Stimulated activated CD4-positive, alpha-beta T cell treated with anti-CD3 and anti-CD28 coated beads, Interleukin-2, amount 100 ng/mL, for 48 hours (primary cell): ENCODE results near the gene WDR82.

Experiments
- DNase-seq, 2 donors: peaks; one replicate each; pipeline ENCODE4 v3.0.0-alpha.2; 2020

WDR82 gene

GRCh38 chr3:52306978-52307377 is 28.5 kb upstream of the WDR82 start:
- no peak for DNase-seq

GRCh38 chr3:52305926-52306325 is 27.5 kb upstream of the WDR82 start:
- no peak for DNase-seq

DNA sequence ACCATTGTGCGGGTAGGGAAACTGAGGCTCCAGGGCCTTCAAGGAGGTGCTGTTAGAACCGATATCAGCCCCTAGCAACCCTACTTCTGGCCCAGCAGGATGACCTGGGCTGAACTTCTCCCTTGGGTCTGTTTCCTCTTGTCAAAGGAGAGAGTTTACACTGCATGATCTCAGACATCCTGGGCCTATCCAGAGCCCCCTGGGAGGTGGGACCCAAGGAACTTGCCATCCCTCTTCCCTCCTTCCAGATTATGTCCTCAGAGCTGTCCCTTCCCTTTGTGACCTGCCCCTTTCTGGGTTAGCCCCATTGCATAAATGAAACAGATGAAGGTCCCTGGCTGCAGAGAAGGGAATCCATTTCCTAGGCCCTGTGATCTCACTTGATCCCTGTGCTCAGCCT is 25.4 kb upstream of the WDR82 start:
- no peak for DNase-seq

DNA sequence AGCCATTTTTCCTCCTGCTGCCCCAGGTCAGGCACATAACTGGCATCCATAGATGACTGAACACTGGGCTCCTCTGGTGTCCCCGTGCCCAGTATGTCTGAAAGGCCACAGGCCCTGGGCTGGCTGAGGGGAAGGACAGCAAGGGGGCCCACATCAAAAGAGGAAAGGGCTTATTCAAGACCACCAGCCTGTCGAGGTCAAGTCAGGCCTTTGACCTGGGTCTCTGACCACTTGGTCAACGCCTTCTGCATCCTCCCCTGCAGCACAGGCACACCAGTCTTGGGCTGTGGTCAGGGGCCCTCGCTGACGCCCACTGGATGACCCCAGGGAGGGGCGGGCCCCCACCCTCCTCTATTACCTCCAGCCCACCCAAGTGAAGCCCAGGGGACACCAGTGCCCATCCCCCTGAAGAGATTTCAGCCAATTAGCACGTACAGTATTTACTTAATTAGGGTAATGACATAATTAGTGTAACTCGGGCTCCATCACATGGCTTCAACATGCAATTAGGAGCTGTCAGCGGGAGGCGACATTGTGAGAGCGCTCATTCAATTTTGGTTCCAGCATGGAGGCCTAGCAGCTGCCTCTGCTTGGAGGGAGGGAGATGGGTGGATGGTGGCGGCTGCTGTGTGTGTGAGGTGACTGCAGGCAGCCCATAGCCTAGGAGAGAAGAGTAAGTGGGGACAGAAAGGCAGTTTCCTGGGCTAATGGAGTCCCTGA is 24.1 kb upstream of the WDR82 start:
- DNase-seq = no peak

DNA sequence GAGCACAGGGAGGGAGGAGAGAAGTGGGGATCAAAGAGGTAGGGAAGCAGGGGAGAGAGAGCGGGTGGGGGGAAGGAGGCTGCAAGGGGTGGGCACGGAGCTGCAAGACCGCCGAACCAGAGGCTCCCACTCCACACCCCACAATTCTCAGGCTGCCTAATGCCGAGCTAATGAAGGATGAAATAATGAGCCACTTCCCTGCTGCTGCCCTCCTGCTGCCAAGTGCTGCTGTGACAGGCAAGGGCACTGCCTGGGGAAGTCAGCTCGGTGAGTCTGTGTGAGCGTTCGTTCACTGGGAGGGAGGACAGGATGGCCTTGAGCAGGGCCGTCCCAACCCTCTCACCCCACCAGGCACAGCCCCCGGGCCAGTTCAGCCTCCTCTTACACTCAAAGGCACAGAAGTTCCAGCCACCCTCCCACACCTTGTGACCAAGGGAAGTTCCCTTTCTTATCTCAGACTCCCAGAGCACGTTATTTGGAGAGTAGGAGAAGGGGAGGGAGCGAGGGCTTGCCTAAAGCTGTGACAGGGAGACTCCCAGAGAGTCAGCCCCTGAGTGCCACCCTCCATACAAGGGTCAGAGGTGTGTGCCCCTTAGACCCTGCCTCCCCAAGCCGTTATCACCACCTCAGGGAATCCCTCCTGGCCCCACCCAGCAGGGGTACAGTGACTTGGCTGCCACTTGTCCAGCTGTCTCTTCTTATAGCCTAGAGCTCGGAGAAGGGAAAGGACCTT is 21.6 kb upstream of the WDR82 start:
- no peak for DNase-seq

DNA sequence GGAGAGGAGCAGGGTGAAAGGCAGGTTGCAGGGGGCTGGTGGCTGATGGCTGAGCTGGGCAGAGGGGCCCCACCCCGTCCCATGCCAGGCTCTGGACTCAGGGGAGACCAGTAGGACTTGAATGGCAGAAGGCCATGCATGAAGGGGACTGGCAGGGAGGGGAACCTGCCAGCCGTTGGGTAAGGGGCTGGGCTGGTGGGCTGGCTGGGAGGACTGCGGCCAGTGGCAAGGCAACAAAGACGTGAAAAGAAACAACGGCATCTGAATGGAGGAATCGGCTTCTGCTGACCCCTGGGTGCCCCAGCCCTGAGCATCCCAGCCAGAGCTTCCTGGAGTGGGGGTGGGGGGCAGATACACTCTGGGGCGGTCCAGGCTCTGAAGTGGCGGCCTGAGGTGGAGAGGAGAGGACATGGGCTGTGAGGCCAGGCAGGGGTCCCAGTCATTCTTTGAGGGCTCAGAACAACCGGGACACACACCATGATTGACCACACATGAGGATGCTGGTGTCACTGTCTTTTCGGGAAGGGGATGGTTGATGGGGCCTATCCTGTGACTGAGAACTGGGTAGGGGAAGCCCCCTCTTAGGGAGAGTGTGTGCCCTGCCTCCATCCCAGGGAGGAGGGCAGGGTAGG is 20.9 kb upstream of the WDR82 start:
- no peak for DNase-seq

GRCh38 chr3:52298149-52299098 is 20.0 kb upstream of the WDR82 start:
- no peak for DNase-seq

- DNase-seq = no peak
Measured at GRCh38 chr3:52297242-52298148, 19.0 kb upstream of the WDR82 start.

DNA sequence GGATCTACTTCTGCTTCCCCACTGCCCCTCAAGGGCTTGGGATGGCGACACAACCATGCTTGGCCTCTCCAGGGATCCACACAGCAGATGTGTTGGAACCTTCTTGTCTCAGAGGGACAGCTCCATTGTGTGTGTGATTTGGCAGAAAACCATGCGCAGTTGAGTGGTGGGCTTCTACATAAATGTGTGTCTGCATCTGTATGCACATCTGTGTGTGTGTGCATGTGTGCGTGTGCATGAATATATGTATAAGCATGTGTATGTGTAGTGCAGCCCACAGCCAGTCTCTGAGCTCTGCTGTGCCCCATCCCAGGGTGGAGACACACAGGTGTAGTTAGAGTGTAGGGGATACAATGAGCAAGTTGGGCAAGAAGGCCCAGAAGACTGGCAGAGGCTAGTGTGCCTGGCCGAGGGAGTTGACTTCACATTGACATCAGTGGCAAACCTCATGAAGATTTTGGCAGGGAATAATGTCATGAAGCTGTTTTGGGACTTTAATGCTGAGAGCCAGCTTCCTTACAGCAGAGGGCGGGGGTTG is 17.3 kb upstream of the WDR82 start:
- DNase-seq = no peak

- DNase-seq = no peak
Measured at GRCh38 chr3:52294320-52295150, 16.1 kb upstream of the WDR82 start.

DNA sequence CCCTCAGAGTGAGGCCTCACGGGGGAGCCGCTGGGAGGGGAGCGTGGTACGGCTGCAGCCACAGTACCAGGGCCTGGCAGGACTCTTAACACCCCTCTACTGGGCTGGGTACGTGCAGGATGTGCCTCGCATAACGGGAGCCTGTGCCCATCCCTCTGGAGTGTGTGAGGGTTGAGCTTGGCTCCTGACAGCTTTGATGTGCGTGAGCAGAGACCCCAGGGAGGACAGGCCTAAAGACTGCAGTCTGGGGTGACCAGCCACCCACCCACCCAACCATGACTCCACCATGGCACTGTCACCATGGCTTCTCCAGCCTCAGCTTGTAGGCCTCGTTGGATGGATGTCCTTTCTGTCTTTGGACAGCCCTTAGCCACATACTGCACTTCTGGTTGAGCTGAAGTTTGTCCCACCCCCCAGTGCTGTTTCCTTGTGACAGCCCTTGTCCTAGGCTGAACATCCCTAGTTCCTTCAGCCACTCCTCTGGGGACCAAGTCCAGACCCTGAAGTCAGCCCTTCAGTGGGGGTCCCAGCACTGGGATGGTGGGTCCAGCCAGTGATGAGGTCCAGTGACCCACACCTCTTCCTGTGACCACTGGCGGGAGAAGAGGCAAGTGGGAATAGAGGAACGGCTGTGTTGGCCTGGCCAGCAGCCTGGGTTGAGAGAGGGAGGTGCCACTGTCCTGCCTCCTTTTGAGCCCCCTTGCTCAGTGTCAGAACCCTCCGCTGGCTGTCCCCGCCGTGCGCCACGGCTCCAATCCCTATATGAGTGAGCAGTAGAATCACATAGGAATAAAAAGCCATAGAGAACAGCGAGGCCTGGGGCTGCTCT is 15.3 kb upstream of the WDR82 start:
- no peak for DNase-seq

DNA sequence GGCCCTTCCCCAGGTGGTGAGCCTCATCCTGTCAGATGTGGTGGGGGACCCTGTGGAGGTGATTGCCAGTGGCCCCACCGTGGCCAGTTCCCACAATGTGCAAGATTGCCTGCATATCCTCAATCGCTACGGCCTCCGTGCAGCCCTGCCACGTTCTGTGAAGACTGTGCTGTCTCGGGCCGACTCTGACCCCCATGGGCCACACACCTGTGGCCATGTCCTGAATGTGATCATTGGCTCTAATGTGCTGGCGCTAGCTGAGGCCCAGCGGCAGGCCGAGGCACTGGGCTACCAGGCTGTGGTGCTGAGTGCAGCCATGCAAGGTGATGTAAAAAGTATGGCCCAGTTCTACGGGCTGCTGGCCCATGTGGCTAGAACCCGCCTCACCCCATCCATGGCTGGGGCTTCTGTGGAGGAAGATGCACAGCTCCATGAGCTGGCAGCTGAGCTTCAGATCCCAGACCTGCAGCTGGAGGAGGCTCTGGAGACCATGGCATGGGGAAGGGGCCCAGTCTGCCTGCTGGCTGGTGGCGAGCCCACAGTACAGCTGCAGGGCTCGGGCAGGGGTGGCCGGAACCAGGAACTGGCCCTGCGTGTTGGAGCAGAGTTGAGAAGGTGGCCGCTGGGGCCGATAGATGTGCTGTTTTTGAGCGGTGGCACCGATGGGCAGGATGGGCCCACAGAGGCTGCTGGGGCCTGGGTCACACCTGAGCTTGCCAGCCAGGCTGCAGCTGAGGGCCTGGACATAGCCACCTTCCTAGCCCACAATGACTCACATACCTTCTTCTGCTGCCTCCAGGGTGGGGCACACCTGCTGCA is 14.0 kb upstream of the WDR82 start:
- DNase-seq = no peak

GRCh38 chr3:52291508-52292181 is 13.2 kb upstream of the WDR82 start:
- DNase-seq = no peak

DNA sequence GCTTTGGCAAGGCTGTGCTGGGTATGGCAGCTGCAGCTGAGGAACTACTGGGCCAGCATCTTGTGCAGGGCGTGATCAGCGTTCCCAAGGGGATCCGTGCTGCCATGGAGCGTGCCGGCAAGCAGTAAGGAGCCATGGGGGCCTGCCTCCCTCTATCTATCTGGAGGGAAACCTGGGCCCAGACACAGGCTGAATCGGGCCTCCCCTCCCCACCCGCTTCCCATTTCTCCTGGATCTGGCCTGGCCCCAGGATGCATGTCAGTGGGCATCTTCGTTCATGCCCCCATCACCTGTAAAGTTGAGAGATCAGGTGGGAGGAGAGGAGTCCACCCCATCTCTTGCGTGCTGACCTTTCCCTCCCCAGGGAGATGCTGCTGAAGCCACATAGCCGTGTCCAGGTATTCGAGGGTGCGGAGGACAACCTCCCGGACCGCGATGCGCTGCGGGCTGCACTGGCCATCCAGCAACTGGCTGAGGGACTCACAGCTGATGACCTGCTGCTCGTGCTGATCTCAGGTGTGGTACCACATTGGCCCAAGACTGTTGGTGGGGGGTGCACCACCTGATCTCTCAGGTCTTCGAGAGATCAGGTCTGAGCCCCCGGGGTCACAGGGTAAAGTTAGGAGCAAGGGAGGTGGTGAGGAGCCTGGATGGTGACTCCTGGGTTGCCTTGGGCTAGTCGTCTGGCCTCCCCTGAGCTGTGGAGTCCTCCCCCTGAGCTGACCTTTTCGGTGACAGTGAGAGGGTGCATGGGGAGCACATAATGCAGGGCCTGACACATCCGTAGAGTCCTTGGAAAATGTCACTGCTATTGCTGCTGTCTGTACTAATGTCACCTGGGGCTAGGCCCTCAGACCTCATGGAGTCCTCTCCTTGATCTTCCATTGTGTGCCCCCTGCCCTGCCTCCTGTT is 12.4 kb upstream of the WDR82 start:
- DNase-seq = no peak

- no peak for DNase-seq
Measured at GRCh38 chr3:52289747-52290595, 11.5 kb upstream of the WDR82 start.

DNA sequence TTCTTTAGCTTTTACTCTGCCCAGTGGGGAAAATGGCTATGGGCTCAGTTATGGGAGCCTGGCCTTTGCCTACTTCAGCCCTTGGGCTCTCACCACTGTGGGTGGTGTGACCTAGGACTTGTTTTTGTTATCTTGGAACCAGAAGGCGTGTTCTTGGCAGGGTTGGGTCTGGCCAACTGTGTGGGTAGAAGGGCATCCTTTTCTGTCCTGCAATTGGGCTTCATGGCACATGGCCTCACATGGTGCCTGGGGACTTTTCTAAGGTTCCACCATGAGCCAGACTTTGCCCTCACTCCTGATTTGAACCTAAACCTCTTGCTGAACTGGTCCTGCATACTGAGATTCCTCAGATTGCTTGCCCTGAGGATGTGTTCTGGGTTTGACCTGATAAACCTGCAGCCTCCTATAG is 10.9 kb upstream of the WDR82 start:
- no peak for DNase-seq
